HG02870 (cell line): Measurements from ENCODE around the gene SPEM2.
"Not testable (repeated sequence)": the region's sequence is repeated elsewhere in the genome, so short reads cannot be mapped to it uniquely, and the experiment has no call there.

Experiments used
- ATAC-seq: cut with Tn5 transposase; IDR thresholded peaks from one replicate; pipeline ENCODE4 v1.9.1; 2021; ENCODE audit warnings: mild to moderate bottlenecking, moderate library complexity; ENCODE audit not compliant: unreplicated experiment

The SPEM2 gene

DNA sequence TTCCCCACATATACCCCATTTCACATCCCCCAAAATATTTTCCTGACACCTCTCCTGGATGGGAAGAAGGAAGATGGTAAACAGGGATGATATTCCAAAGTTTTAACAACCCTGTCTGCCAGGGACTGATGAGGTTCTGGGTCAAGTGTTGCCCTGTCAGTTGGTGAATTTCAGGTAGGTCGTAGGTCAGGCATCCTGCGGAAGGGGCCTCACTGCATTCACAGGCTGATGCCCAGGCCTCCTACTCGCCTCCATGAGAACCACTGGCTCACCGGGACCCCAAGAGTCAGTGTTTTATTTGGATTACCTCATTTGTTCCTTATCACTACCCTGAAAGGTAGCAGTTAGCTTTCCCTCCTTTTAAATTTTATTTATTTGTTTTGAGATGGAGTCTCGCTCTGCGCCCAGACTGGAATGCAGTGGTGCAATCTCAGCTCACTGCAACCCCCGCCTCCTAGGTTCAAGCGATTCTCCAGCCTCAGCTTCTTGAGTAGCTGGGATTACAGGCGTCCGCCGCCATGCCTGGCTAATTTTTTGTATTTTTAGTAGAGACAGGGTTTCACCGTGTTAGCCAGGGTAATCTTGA, 43.5 kb downstream of the SPEM2 start:
- ATAC-seq: no peak

DNA sequence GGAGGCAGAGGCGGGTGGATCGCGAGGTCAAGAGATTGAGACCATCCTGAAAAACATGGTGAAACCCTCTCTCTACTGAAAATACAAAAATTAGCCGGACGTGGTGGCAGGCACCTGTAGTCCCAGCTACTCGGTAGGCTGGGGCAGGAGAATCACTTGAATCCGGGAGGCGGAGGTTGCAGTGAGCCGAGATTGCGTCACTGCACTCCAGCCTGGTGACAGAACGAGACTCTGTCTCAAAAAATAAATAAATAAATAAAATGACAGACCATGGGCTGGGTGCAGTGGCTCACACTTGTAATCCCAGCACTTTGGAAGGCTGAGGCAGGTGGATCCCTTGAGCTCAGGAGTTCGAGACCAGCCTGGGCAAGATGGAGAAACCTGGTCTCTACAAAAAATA, 44.4 kb downstream of the SPEM2 start:
- not testable (repeated sequence) for ATAC-seq

DNA sequence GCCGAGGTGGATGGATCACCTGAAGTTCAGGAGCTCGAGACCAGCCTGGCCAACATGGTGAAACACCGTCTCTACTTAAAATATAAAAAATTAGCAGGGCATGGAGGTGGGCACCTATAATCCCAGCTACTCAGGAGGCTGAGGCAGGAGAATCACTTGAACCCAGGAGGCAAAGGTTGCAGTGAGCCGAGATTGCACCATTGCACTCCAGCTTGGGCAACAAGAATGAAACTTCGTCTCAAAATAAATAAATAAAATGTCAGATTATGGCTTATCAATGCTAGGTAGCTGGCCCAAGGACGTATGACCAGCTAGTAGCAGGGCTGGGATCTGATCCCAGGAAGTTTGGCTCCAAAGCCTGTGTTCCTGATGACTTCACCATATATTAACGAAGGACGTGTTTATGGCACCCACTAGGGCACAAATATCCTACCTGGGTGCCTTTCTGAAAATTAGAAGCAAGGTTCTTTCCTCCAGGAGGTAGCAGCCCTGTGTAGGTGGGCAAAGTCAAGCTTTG, 45.1 kb downstream of the SPEM2 start:
- ATAC-seq: not testable (repeated sequence)

- no peak for ATAC-seq
Measured at GRCh38 chr17:7471729-7472128, 46.3 kb downstream of the SPEM2 start.

- not testable (repeated sequence) for ATAC-seq
Measured at GRCh38 chr17:7474767-7475166, 49.4 kb downstream of the SPEM2 start.

DNA sequence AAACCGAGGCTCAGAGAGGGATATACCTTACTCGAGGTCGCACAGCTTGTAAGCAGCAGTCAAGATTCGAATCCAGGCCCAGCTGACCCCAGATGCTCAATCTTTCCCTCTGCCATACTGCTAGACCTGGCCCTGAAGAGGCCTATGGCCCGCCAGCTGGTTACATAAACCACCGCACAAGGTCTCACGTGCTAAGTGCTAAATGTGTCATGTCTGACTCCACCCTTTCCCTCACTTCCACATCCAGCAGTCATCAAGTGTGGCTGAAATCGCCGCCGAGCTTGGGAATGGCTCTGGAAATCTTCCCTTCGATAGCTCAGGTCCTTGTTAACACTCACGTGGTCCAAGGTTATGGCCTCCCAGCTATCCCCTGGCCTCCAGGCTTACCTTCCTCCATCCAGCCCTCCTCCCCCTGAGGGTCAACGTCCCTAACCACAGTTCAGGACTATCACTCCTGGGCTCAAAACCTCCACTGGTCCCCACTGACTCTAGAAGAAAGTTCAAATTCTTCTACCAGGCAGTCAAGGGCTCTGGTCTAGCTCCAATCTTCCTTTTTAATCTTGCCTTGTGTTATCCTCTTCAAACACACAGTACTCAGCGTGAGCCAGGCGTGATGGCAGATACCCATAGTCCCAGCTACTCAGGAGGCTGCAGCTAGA, 50.5 kb downstream of the SPEM2 start:
- ATAC-seq: no peak

- ATAC-seq: no peak
Measured at GRCh38 chr17:7476494-7476893, 51.1 kb downstream of the SPEM2 start.

DNA sequence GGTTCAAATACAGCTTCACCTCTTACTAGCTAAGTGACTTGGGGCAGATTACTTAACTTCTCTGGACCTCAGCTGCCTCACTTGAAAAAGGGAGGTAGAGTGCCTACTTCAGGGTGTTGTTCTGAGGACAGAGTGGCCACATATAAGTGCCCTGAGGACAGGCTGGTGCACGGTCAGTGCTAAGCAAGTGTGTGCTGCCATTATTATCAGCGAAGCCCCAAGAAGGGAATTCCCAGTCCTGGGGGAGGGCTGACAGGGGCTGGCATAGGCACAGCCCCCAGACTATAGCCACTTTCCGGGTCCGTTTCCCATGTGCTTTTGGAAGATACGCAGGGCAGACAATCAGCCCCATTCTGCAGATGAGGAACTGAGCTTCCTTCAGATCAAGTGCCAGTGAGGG, 51.5 kb downstream of the SPEM2 start:
- no peak for ATAC-seq
